Stimulated activated CD8-positive, alpha-beta memory T cell treated with anti-CD3 and anti-CD28 coated beads, Interleukin-2, amount 100 ng/mL, for 48 hours (primary cell): ENCODE results near the gene NECAB2.
A peak's percentile ranks its signal among the peaks of the same experiment; 100 is the strongest.

Source experiments
- DNase-seq, 2 donors: peaks; one replicate each; pipeline ENCODE4 v3.0.0-alpha.2; 2020; ENCODE audit warnings: low read depth in 2 of 2

The NECAB2 gene

GRCh38 chr16:83992624-83993023 is 24.6 kb downstream of the NECAB2 start:
- no peak for DNase-seq

- no peak for DNase-seq
Observed at GRCh38 chr16:83994087-83994486, 26.0 kb downstream of the NECAB2 start.

GRCh38 chr16:83994703-83995102 is 26.7 kb downstream of the NECAB2 start:
- no peak for DNase-seq

GRCh38 chr16:83995754-83996153 is 27.7 kb downstream of the NECAB2 start:
- DNase-seq, result no peak

- DNase-seq, result no peak
Observed at GRCh38 chr16:83996481-83997252, 28.6 kb downstream of the NECAB2 start.

- DNase-seq, result no peak
Observed at GRCh38 chr16:83998091-83998490, 30.0 kb downstream of the NECAB2 start.

- DNase-seq, result no peak
Observed at GRCh38 chr16:84000989-84001642, 33.1 kb downstream of the NECAB2 start.

- no peak for DNase-seq
Observed at GRCh38 chr16:84001726-84002125, 33.7 kb downstream of the NECAB2 start.

- no peak for DNase-seq
Observed at GRCh38 chr16:84003038-84003437, 35.0 kb downstream of the NECAB2 start.

- no peak for DNase-seq
Observed at GRCh38 chr16:84004442-84004841, 36.4 kb downstream of the NECAB2 start.

- no peak for DNase-seq
Observed at GRCh38 chr16:84005391-84005790, 37.3 kb downstream of the NECAB2 start.

GRCh38 chr16:84007520-84007919 is 39.5 kb downstream of the NECAB2 start:
- DNase-seq, result no peak

- no peak for DNase-seq
Observed at GRCh38 chr16:84007965-84008364, 39.9 kb downstream of the NECAB2 start.

GRCh38 chr16:84009282-84009681 is 41.2 kb downstream of the NECAB2 start:
- no peak for DNase-seq

GRCh38 chr16:84013787-84014569 is 45.9 kb downstream of the NECAB2 start:
- DNase-seq, result peak; percentile 39 to 76

GRCh38 chr16:84014570-84015327 is 46.7 kb downstream of the NECAB2 start:
- DNase-seq, result no peak

GRCh38 chr16:84015399-84015798 is 47.4 kb downstream of the NECAB2 start:
- no peak for DNase-seq

- DNase-seq, result no peak
Observed at GRCh38 chr16:84016477-84016876, 48.4 kb downstream of the NECAB2 start.

GRCh38 chr16:84018710-84019109 is 50.7 kb downstream of the NECAB2 start:
- DNase-seq, result no peak

- DNase-seq, result no peak
Observed at GRCh38 chr16:84020353-84020752, 52.3 kb downstream of the NECAB2 start.

- DNase-seq, result no peak
Observed at GRCh38 chr16:84021488-84021887, 53.4 kb downstream of the NECAB2 start.

- no peak for DNase-seq
Observed at GRCh38 chr16:84022644-84023043, 54.6 kb downstream of the NECAB2 start.
